GM21619 (cell line): ENCODE results near the gene GPBAR1.
"Not testable (repeated sequence)": the region's sequence is repeated elsewhere in the genome, so short reads cannot be mapped to it uniquely, and the experiment has no call there.

Experiments used
- ATAC-seq: cut with Tn5 transposase; IDR thresholded peaks from one replicate; pipeline ENCODE4 v1.9.1; 2021; ENCODE audit not compliant: unreplicated experiment

GPBAR1 gene

DNA sequence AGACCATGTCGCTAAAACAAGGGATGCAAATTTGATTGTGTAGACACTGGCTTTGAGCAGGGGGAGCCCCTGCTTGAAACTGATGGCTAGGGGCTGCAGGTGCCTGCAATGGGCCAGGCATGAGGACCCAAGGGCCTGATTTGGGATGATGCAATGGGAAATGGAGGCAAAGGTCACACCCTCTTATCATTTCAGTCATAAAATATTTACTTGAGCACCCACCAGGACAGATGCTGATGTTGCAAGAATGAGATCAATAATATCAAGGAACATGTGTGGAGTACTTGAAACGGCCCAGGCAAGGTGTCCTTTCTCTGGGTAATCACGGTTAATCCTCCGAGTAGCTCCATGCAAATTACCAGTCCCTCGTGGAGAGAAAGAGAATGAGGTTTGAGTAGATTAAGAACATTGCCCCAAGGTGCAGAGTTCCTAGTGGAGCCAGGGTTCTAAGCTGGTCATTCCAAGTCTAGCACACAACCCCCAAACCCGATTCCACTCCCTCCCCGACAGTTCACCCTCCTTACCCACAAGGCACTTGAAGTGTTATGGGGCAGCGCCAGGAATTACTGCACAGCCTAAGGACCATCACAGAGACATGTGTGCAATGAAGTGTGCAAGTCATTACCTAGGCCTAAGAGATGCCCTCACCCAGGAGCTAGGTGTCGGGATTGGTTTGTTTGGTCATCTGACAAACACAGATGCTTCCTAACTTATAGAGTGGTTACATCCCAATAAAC is 45.5 kb downstream of the GPBAR1 start:
- ATAC-seq: no peak

DNA sequence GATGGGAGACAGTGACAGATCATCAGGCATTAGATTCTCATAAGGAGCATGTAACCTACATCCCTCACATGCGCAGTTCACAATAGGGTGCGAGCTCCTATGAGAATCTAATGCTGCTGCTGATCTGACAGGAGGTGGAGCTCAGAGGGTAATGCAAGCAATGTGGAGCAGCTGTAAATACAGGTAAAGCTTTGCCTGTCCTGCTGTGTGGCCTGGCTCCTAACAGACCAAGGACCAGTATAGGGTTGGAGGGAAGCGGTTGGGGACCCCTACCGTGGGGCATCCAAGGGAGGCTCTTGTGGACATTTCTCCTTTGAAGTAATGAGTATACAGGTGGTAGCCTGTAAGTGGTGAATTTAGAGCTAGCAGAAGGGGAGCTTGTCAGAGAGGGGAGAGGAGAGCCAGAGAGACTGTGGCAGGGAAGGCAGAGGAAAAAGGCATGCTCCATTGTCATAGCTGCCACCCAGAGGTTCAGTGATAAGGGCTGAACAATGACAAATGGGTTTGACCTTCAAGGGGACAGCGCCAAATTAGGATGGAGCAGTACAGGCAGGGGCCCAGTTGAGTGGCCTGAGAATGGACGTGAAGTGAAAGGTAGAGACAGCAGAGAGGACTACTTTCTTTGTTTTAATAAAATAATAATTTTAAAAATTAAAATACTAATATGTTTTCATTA is 46.7 kb downstream of the GPBAR1 start:
- ATAC-seq: no peak

DNA sequence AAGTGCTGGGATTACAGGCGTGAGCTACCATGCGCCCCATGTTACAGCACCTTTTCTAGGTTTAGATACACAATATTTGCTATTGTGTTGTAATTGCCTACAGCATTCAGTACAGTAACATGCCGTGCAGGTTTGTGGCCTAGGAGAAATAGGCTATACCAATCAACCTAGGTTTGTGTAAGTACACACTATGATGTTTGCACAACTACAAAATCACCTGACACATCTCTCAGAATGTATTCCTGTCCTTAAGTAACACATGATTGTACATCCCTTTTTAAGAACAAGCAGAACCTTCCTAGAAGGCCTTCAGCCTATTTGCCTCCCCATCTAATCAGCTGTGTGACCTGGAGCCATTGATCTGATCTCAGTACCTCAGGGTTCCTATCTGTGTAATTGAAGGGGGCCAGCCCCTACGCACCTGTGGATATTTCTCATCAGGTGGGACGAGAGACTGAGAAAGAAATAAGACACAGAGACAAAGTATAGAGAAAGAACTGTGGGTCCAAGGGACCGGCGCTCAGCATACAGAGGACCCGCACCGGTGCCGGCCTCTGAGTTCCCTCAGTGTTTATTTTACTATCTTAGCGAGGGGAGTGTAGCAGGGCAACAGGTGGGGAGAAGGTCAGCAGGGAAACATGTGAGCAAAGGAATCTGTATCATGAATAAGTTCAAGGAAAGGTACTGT is 50.2 kb downstream of the GPBAR1 start:
- no peak for ATAC-seq

DNA sequence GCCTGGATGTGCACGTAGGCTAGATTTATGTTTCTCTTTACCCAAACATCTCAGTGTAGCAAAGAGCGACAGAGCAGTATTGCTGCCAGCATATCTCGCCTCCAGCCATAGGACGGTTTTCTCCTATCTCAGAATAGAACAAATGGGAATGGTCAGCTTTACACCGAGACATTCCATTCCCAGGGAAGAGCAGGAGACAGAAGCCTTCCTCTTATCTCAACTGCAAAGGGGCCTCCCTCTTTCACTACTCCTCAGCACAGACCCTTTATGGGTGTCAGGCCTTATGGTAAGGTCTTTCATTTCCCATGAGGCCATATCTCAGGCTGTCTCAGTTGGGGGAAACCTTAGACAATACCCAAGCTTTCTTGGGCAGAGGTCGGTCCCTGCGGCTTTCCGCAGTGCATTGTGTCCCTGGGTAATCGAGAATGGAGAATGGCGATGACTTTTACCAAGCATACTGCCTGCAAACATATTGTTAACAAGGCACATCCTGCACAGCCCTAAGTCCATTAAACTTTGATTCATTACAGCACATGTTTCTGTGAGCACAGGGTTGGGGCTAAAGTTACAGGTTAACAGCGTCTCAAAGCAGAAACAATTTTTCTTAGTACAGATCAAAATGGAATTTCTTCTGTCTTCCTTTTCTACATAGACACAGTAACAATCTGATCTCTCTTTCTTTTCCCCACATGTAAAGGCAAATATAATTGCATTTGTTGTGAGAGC is 50.9 kb downstream of the GPBAR1 start:
- not testable (repeated sequence) for ATAC-seq

DNA sequence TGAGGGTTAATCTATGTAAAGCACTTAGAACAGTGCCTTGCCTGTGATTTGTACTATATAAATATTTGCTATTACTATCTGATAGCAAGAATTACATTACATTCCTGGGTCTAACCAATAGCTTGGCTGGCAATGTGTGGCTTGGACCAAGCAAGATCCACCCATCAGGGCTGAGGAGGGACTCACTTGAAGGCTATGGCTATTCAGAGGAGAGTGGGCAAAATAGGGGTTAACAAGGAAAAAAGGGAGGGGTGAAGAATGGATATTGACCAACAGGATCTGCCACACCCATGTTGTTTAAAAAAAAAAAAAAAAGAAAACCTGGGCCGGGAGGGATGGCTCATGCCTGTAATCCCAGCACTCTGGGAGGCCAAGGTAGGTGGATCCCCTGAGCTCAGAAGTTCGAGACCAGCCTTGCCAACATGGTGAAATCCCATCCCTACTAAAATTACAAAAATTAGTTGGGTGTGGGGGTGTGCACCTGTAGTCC is 51.5 kb downstream of the GPBAR1 start:
- ATAC-seq: no peak

DNA sequence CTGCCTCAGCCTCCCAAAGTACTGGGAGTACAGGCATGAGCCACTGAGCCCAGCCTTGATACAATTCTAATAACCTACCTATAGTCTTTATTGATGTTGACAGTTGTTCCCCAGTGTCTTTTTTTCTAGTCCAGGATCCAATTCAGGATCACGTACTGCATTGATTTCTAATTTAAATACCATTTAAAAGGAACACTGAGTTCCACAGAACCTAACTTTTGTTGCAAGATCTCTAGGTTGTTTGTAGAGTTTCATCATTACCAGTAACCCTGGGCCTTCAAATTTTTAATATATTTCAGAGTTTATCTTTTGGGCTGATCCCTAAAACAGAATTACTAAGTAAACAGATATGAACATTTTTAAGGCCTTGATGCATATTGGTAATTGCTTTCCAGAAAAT is 52.5 kb downstream of the GPBAR1 start:
- no peak for ATAC-seq
